Common myeloid progenitor, CD34-positive (primary cell): Measurements from ENCODE around the gene NT5C1A.

ENCODE experiments used
- CTCF ChIA-PET: fragments of 350-600 bp; sonication (Branson Sonifier 250); formaldehyde crosslinking; loops from one replicate; lab custom pipeline; 2021; ENCODE audit warnings: antibody characterized with exemption; lab: Charles Lee
- POLR2A ChIA-PET: fragments of 350-600 bp; sonication (Branson Sonifier 250); formaldehyde crosslinking; loops from one replicate; lab custom pipeline; 2021; ENCODE audit warnings: antibody characterized with exemption; lab: Charles Lee
- DNase-seq, 3 donors: peaks; one replicate each; pipeline versions ENCODE4 v3.0.0 to v3.0.0-alpha.2; 2013
- H3K27ac ChIP-seq, 2 experiments: 1 replicate in 1 of 2; 2 replicates in 1 of 2; pipeline ENCODE4 v1.7.0; 2013; ENCODE audit warnings: inconsistent platforms in 2 of 2, low read length in 2 of 2, mild to moderate bottlenecking in 2 of 2, low read depth in 1 of 2, moderate library complexity in 1 of 2; ENCODE audit not compliant: severe bottlenecking in 2 of 2, insufficient read depth in 1 of 2, poor library complexity in 1 of 2
- H3K27me3 ChIP-seq, 5 experiments: replicated peaks in 2 of 5; 1 replicate in 3 of 5; 2 replicates in 2 of 5; pipeline versions ENCODE4 v1.6.1 to v1.7.0; 2013; ENCODE audit warnings: low read length in 4 of 5, mild to moderate bottlenecking in 2 of 5, moderate library complexity in 2 of 5, inconsistent platforms in 1 of 5; ENCODE audit not compliant: insufficient read depth in 5 of 5, control insufficient read depth in 4 of 5
- H3K36me3 ChIP-seq, 4 experiments: 1 replicate in 2 of 4; 2 replicates in 2 of 4; pipeline versions ENCODE4 v1.6.1 to v1.7.0; 2013; ENCODE audit warnings: low read length in 3 of 4, control low read depth in 1 of 4, mild to moderate bottlenecking in 1 of 4; ENCODE audit not compliant: control insufficient read depth in 4 of 4, insufficient read depth in 4 of 4
- H3K4me1 ChIP-seq, 4 experiments: 1 replicate in 3 of 4; 2 replicates in 1 of 4; pipeline versions ENCODE4 v1.6.1 to v1.7.1; 2013; ENCODE audit warnings: low read length in 3 of 4, mild to moderate bottlenecking in 3 of 4, control low read depth in 1 of 4, inconsistent platforms in 1 of 4, moderate library complexity in 1 of 4; ENCODE audit not compliant: control insufficient read depth in 4 of 4, insufficient read depth in 4 of 4; ENCODE audit errors: control extremely low read depth in 1 of 4
- H3K4me3 ChIP-seq, 7 experiments: 1 replicate in 4 of 7; 2 replicates in 3 of 7; pipeline versions ENCODE4 v1.5.1 to v1.7.0; 2013; ENCODE audit warnings: mild to moderate bottlenecking in 7 of 7, low read length in 6 of 7, moderate library complexity in 6 of 7, inconsistent platforms in 2 of 7, low read depth in 2 of 7, control low read depth in 1 of 7; ENCODE audit not compliant: insufficient read depth in 4 of 7, control insufficient read depth in 1 of 7; ENCODE audit errors: extremely low read depth in 1 of 7
- H3K9me3 ChIP-seq, 5 experiments: 1 replicate in 4 of 5; 2 replicates in 1 of 5; pipeline versions ENCODE4 v1.6.1 to v1.7.1; 2013; ENCODE audit warnings: low read length in 4 of 5, mild to moderate bottlenecking in 2 of 5, inconsistent platforms in 1 of 5, low read depth in 1 of 5, moderate library complexity in 1 of 5; ENCODE audit not compliant: control insufficient read depth in 4 of 5, insufficient read depth in 2 of 5; ENCODE audit errors: control extremely low read depth in 1 of 5
- WGBS: methylation state at CpG from one replicate; pipeline ENCODE4 v1.1.5; 2013; ENCODE audit not compliant: insufficient coverage; 5-methylcytosine and 5-hydroxymethylcytosine counted together

Gene NT5C1A

GRCh38 chr1:39647247-39647646 lies 24.7 kb downstream of the NT5C1A start:
- Histone ChIP-seq H3K4me3 (no peak overlapping the region), H3K27ac (no peak overlapping the region), H3K27me3 (peaks cover 0 to 5% (median 0%) of the 10 kb centered on the region in 5 experiments), H3K36me3 (no peaks in the 10 kb centered on the region), H3K4me1 (no peaks in the 10 kb centered on the region), H3K9me3 (peaks cover 0 to 4% (median 2%) of the 10 kb centered on the region in 5 experiments)
- no peak for DNase-seq
- POLR2A ChIA-PET: no interaction called here
- CTCF ChIA-PET: interaction anchor here (0.7 to 18.3 kb wide), 3 partner anchors 12 to 41 kb away, joined by 3 to 250 read pairs (median 31); no protein-coding TSS in a partner anchor
- WGBS: 100% methylated on average over 1 of the region's 3 CpGs

GRCh38 chr1:39646232-39647081 lies 25.4 kb downstream of the NT5C1A start:
- 96% methylated on average over 8 of the region's 12 CpGs for WGBS
- Histone ChIP-seq H3K4me3 (no peak overlapping the region), H3K4me1 (no peaks in the 10 kb centered on the region), H3K9me3 (peaks cover 0 to 4% (median 2%) of the 10 kb centered on the region in 5 experiments), H3K27me3 (peaks cover 0 to 5% (median 0%) of the 10 kb centered on the region in 5 experiments), H3K27ac (no peak overlapping the region), H3K36me3 (no peaks in the 10 kb centered on the region)
- peak in 1 of 3 donors; percentile 10 for DNase-seq
- ChIA-PET CTCF (interaction anchor here (0.7 to 18.3 kb wide), 4 partner anchors 12 to 40 kb away, joined by 3 to 250 read pairs (median 17); no protein-coding TSS in a partner anchor), POLR2A (no interaction called here)

- Histone ChIP-seq H3K27me3 (peaks cover 0 to 7% (median 0%) of the 10 kb centered on the region in 5 experiments), H3K9me3 (peaks cover 0 to 4% (median 2%) of the 10 kb centered on the region in 5 experiments), H3K27ac (no peak overlapping the region), H3K4me3 (no peak overlapping the region), H3K4me1 (no peaks in the 10 kb centered on the region), H3K36me3 (no peaks in the 10 kb centered on the region)
- no peak for DNase-seq
- POLR2A ChIA-PET: no interaction called here
- 100% methylated on average over 2 of the region's 3 CpGs for WGBS
- CTCF ChIA-PET: interaction anchor here (1.0 to 18.3 kb wide), 2 partner anchors 38 to 39 kb away, joined by 3 to 250 read pairs; no protein-coding TSS in a partner anchor
These were observed 26.4 kb downstream of the NT5C1A start for GRCh38 chr1:39645411-39646043.

- Histone ChIP-seq H3K4me1 (peaks cover 0 to 10% (median 3%) of the 10 kb centered on the region in 4 experiments), H3K9me3 (peaks cover 0 to 4% (median 2%) of the 10 kb centered on the region in 5 experiments), H3K4me3 (no peak overlapping the region), H3K36me3 (no peaks in the 10 kb centered on the region), H3K27ac (no peak overlapping the region), H3K27me3 (peaks cover 0 to 8% (median 4%) of the 10 kb centered on the region in 5 experiments)
- 100% methylated on average over 1 of the region's 3 CpGs for WGBS
- POLR2A ChIA-PET: no interaction called here
- DNase-seq: peak in 2 of 3 donors; percentile 20 to 33
- CTCF ChIA-PET: interaction anchor here (0.9 to 2.5 kb wide), 5 partner anchors 11 to 76 kb away, joined by 3 to 5 read pairs (median 4); no protein-coding TSS in a partner anchor
These were observed 28.2 kb downstream of the NT5C1A start for GRCh38 chr1:39643705-39644104.

GRCh38 chr1:39642796-39643195 lies 29.1 kb downstream of the NT5C1A start:
- no peak for DNase-seq
- H3K36me3 ChIP-seq: no peaks in the 10 kb centered on the region
- 100% methylated on average over 2 of the region's 4 CpGs for WGBS
- POLR2A ChIA-PET: no interaction called here
- H3K27me3 ChIP-seq: peaks cover 0 to 14% (median 4%) of the 10 kb centered on the region in 5 experiments
- H3K27ac ChIP-seq: no peak overlapping the region
- CTCF ChIA-PET: interaction anchor here (1.5 to 2.5 kb wide), 2 partner anchors 12 to 37 kb away, joined by 4 to 5 read pairs; no protein-coding TSS in a partner anchor
- H3K4me3 ChIP-seq: no peak overlapping the region
- peaks cover 0 to 4% (median 2%) of the 10 kb centered on the region in 5 experiments for H3K9me3 ChIP-seq
- H3K4me1 ChIP-seq: peaks cover 0 to 10% (median 3%) of the 10 kb centered on the region in 4 experiments

GRCh38 chr1:39640861-39641260 lies 31.0 kb downstream of the NT5C1A start:
- no peak for DNase-seq
- Histone ChIP-seq H3K27me3 (peaks cover 0 to 28% (median 4%) of the 10 kb centered on the region in 5 experiments), H3K9me3 (peaks cover 0 to 4% (median 2%) of the 10 kb centered on the region in 5 experiments), H3K4me1 (peaks cover 0 to 10% (median 3%) of the 10 kb centered on the region in 4 experiments), H3K36me3 (no peaks in the 10 kb centered on the region), H3K27ac (no peak overlapping the region), H3K4me3 (no peak overlapping the region)
- ChIA-PET CTCF (interaction anchor here (1.4 to 3.6 kb wide), 4 partner anchors 13 to 35 kb away, joined by 6 to 11 read pairs (median 6); no protein-coding TSS in a partner anchor), POLR2A (no interaction called here)
- 94% methylated on average over 6 of the region's 8 CpGs for WGBS
